ENCODE results near the gene EGLN1.

EGLN1 gene

GRCh38 chr1:231364192-231364591 lies 57.9 kb downstream of the EGLN1 start:
- H3K36me3 ChIP-seq (ENCODE audit: insufficient read depth, low read length), result peaks cover 20% of the 10 kb centered on the region; the same call in 1 of the 2 replicates
- H3K9me3 ChIP-seq (ENCODE audit: low read length), result no peaks in the 10 kb centered on the region
- no peak overlapping the region for H3K9ac ChIP-seq (ENCODE audit: low read length)
- no peaks in the 10 kb centered on the region for H3F3A ChIP-seq (ENCODE audit: insufficient read depth, low read length)
- no peak overlapping the region for H2AFZ ChIP-seq (ENCODE audit: low read length)
- no peaks in the 10 kb centered on the region for H3K79me2 ChIP-seq (ENCODE audit: insufficient read depth, low read length)
- H3K9me2 ChIP-seq (ENCODE audit: low read depth, low read length), result no peaks in the 10 kb centered on the region
- no peaks in the 10 kb centered on the region for H3K4me1 ChIP-seq (ENCODE audit: insufficient read depth, low read length, severe bottlenecking)
- H3K27me3 ChIP-seq (ENCODE audit: insufficient read depth, low read length), result no peaks in the 10 kb centered on the region
- no peaks in the 10 kb centered on the region for H4K20me1 ChIP-seq (ENCODE audit: insufficient read depth, low read length)
- no peak overlapping the region for H3K4me2 ChIP-seq (ENCODE audit: low read length)
- TF ChIP-seq CTCF (IDR thresholded peaks at IDR 0.05; ENCODE audit: low read length) (no peak), EZH2 (IDR thresholded peaks at IDR 0.05; ENCODE audit: borderline replicate concordance, low read length) (no peak)
- H3K4me3 ChIP-seq (ENCODE audit: low read depth, low read length, poor library complexity, severe bottlenecking), result no peak overlapping the region
- no peak overlapping the region for H3K27ac ChIP-seq (ENCODE audit: low read depth, low read length, poor library complexity, severe bottlenecking)

GRCh38 chr1:231363624-231364023 lies 58.5 kb downstream of the EGLN1 start:
- H2AFZ ChIP-seq (ENCODE audit: low read length), result no peak overlapping the region
- no peaks in the 10 kb centered on the region for H4K20me1 ChIP-seq (ENCODE audit: insufficient read depth, low read length)
- H3F3A ChIP-seq (ENCODE audit: insufficient read depth, low read length), result no peaks in the 10 kb centered on the region
- no peaks in the 10 kb centered on the region for H3K9me2 ChIP-seq (ENCODE audit: low read depth, low read length)
- peaks cover 17% of the 10 kb centered on the region; the same call in 1 of the 2 replicates for H3K36me3 ChIP-seq (ENCODE audit: insufficient read depth, low read length)
- no peak for TF ChIP-seq CTCF (IDR thresholded peaks at IDR 0.05; ENCODE audit: low read length)
- no peak for TF ChIP-seq EZH2 (IDR thresholded peaks at IDR 0.05; ENCODE audit: borderline replicate concordance, low read length)
- H3K79me2 ChIP-seq (ENCODE audit: insufficient read depth, low read length), result no peaks in the 10 kb centered on the region
- no peak overlapping the region for H3K4me2 ChIP-seq (ENCODE audit: low read length)
- H3K4me1 ChIP-seq (ENCODE audit: insufficient read depth, low read length, severe bottlenecking), result no peaks in the 10 kb centered on the region
- no peak overlapping the region for H3K27ac ChIP-seq (ENCODE audit: low read depth, low read length, poor library complexity, severe bottlenecking)
- no peaks in the 10 kb centered on the region for H3K9me3 ChIP-seq (ENCODE audit: low read length)
- no peak overlapping the region for H3K9ac ChIP-seq (ENCODE audit: low read length)
- no peak overlapping the region for H3K4me3 ChIP-seq (ENCODE audit: low read depth, low read length, poor library complexity, severe bottlenecking)
- no peaks in the 10 kb centered on the region for H3K27me3 ChIP-seq (ENCODE audit: insufficient read depth, low read length)

GRCh38 chr1:231362325-231362724 lies 59.8 kb downstream of the EGLN1 start:
- Histone ChIP-seq H3K4me1 (ENCODE audit: insufficient read depth, low read length, severe bottlenecking) (peaks cover 4% of the 10 kb centered on the region), H3K27ac (ENCODE audit: low read depth, low read length, poor library complexity, severe bottlenecking) (no peak overlapping the region), H3K9me2 (ENCODE audit: low read depth, low read length) (no peaks in the 10 kb centered on the region), H2AFZ (ENCODE audit: low read length) (no peak overlapping the region), H3K27me3 (ENCODE audit: insufficient read depth, low read length) (no peaks in the 10 kb centered on the region), H4K20me1 (ENCODE audit: insufficient read depth, low read length) (no peaks in the 10 kb centered on the region), H3K4me2 (ENCODE audit: low read length) (no peak overlapping the region), H3K36me3 (ENCODE audit: insufficient read depth, low read length) (peaks cover 17% of the 10 kb centered on the region; the same call in 1 of the 2 replicates), H3K9ac (ENCODE audit: low read length) (no peak overlapping the region), H3K79me2 (ENCODE audit: insufficient read depth, low read length) (no peaks in the 10 kb centered on the region), H3K4me3 (ENCODE audit: low read depth, low read length, poor library complexity, severe bottlenecking) (no peak overlapping the region), H3K9me3 (ENCODE audit: low read length) (no peaks in the 10 kb centered on the region), H3F3A (ENCODE audit: insufficient read depth, low read length) (no peaks in the 10 kb centered on the region)
- no peak for TF ChIP-seq EZH2 (IDR thresholded peaks at IDR 0.05; ENCODE audit: borderline replicate concordance, low read length)
- TF ChIP-seq CTCF (IDR thresholded peaks at IDR 0.05; ENCODE audit: low read length), result no peak
